Endodermal cell (in vitro differentiated cells): ENCODE results near the gene DOHH. TPM values are rescaled to one million over a fixed set of nuclear protein-coding genes. Genes with fewer than 3 reads are reported as not detected.

ENCODE experiments used
- DNase-seq: peaks from one replicate; pipeline ENCODE4 v3.0.0-alpha.2; 2017
- H3K27ac ChIP-seq: 2 replicates; pipeline ENCODE4 v1.5.1; 2013; ENCODE audit warnings: mild to moderate bottlenecking, low read depth, low read length, moderate library complexity
- H3K27me3 ChIP-seq: 2 replicates; pipeline ENCODE4 v1.6.1; 2013; ENCODE audit warnings: mild to moderate bottlenecking, low read length, moderate library complexity; ENCODE audit not compliant: insufficient read depth, control insufficient read depth, poor library complexity, severe bottlenecking
- H3K36me3 ChIP-seq: 2 replicates; pipeline ENCODE4 v1.7.0; 2013; ENCODE audit warnings: mild to moderate bottlenecking, low read length, moderate library complexity; ENCODE audit not compliant: control insufficient read depth, insufficient read depth
- H3K4me1 ChIP-seq: one replicate; pipeline ENCODE4 v1.7.0; 2013; ENCODE audit warnings: low read length; ENCODE audit not compliant: control insufficient read depth, insufficient read depth
- H3K4me3 ChIP-seq: 2 replicates; pipeline ENCODE4 v1.5.1; 2013; ENCODE audit warnings: mild to moderate bottlenecking, low read length, moderate library complexity
- H3K9ac ChIP-seq: 2 replicates; pipeline ENCODE4 v1.6.1; 2013; ENCODE audit warnings: mild to moderate bottlenecking, low read length, moderate library complexity; ENCODE audit not compliant: poor library complexity, severe bottlenecking; ENCODE audit errors: extremely low read depth
- H3K9me3 ChIP-seq: 2 replicates; pipeline ENCODE4 v1.6.1; 2013; ENCODE audit warnings: mild to moderate bottlenecking, low read length, moderate library complexity; ENCODE audit not compliant: control insufficient read depth
- H3K27ac Mint-ChIP-seq: 2 replicates; pipeline ENCODE4 v1.8.0; 2020; ENCODE audit warnings: mixed read lengths
- H3K27me3 Mint-ChIP-seq: 2 replicates; pipeline ENCODE4 v1.8.0; 2021; ENCODE audit warnings: mild to moderate bottlenecking, mixed read lengths; ENCODE audit not compliant: insufficient read depth
- H3K36me3 Mint-ChIP-seq: 2 replicates; pipeline ENCODE4 v1.8.0; 2020; ENCODE audit warnings: low read depth, mixed read lengths
- H3K4me1 Mint-ChIP-seq: 2 replicates; pipeline ENCODE4 v1.8.0; 2020; ENCODE audit warnings: mixed read lengths
- H3K4me3 Mint-ChIP-seq: 2 replicates; pipeline ENCODE4 v1.8.0; 2020; ENCODE audit warnings: mild to moderate bottlenecking, moderate library complexity, mixed read lengths
- H3K9me3 Mint-ChIP-seq: 2 replicates; pipeline ENCODE4 v1.8.0; 2020; ENCODE audit warnings: mild to moderate bottlenecking, mixed read lengths
- CTCF ChIP-seq: fragments of 200-600 bp; sonication (generic); conservative IDR thresholded peaks from 2 replicates; pipeline ENCODE4 v1.5.0; 2021; ENCODE audit warnings: antibody characterized with exemption, mild to moderate bottlenecking
- WGBS, 2 experiments: methylation state at CpG; one replicate each; pipeline versions ENCODE4 v1.1.5 to v1.1.7; 2013; ENCODE audit warnings: missing lambda C conversion rate in 2 of 2, mixed read lengths in 1 of 2; ENCODE audit not compliant: insufficient coverage in 1 of 2, insufficient read length in 1 of 2; 5-methylcytosine and 5-hydroxymethylcytosine counted together
- total RNA-seq, 2 donors: library from RNA; stranded (reverse); fragmentation: NEBNext Ultra II Directional in 1 of 2; extraction: Animal tissue kit (Norgen Biotek cat#: 25700) in 1 of 2; gene quantifications; 2 replicates in 1 of 2; 3 replicates in 1 of 2; pipeline ENCODE4 v1.2.1, GENCODE V29; 2021

DOHH gene
- total RNA-seq, 2 donors from 2014 or later: 13.4 to 14.3 TPM

DNA sequence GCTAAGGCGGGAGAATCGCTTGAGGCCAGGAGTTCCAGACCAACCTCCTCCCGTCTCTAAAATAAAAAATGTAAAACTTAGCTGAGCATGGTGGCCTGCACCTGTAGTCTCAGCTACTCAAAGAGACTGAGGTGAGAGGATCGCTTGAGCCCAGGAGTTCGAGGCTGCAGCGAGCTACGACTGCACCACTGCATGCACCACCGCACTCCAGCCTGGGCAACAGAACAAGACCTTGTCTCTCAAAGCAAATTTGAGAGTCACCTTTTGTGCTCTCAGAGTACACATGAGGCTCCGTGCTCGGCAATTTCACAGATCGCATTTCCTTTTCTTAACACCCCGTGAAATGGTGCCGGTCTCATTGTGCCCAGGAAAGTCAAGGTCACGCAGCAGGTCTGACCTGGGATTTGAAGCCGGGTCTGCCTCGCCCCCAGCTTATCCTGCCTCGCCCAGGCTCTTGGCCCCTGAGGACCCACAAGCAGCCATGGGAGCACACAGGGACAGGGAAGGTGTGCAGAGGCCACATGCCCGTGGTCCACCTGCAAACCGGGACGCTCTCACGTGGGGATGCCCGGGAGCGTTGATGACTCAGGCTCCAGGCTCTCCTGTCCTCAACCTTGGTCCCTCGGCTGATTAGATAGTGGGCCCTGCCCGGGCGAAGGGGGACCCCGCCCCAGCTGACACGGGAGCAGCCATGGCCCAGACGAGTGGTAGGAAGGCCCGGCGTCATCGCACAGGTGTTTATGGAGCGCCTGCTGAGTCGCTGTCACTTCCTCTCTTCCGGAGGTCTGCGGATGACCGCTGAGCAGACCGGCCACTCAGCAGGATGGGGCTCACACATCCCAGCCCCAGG, 19.0 kb downstream of the DOHH start:
- H3K36me3 ChIP-seq: no peaks in the 10 kb centered on the region
- Mint-ChIP-seq H3K4me1 (peaks cover 11% of the 10 kb centered on the region), H3K9me3 (no peaks in the 10 kb centered on the region), H3K36me3 (no peaks in the 10 kb centered on the region), H3K27me3 (peaks cover 3% of the 10 kb centered on the region), H3K4me3 (no peak overlapping the region), H3K27ac (no peak overlapping the region)
- H3K27me3 ChIP-seq: no peaks in the 10 kb centered on the region
- no peak overlapping the region for H3K9ac ChIP-seq
- H3K4me1 ChIP-seq: no peaks in the 10 kb centered on the region
- no peak for TF ChIP-seq CTCF
- DNase-seq: peak; percentile 86
- no peak overlapping the region for H3K27ac ChIP-seq
- 70 to 72% methylated on average over 32 to 38 of the region's 38 CpGs for WGBS, 2 experiments
- no peak overlapping the region for H3K4me3 ChIP-seq
- no peaks in the 10 kb centered on the region for H3K9me3 ChIP-seq

DNA sequence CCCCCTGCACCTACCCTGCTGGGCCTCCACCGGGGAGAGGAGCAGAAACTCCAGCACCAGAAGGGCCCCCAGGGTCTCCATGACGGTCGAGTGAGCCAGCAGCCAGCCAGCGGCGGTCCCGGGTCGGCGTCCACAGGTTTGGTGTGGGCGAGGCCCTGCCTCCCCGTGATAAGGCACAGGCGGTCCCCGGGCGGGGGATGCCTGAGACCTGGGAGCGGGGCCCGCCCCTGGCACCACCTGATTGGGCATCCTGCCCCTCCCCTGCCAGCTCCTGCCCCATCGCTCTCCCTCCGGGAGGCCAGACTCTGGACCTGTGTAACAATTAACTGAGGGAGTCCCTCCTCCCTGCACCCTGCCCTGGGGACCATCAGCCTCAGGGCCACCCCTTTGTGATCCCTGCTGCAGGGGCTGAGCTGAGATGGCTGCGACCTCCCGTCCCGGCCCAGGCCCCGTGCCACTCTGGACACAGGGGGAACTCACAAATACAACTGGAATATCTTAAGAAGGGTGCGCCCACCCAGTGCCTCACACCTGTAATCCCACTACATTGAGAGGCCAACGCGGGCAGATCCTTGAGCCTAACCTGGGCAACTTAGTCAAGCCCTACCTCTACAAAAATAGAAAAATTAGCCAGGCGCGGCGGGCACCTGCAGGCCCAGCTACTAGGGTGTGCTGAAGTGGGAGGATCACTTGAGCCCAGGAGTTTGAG, 19.9 kb downstream of the DOHH start, which contains the start of gene SMIM24:
Gene SMIM24 (minus strand): TSS at position 143 of the 709 bp plus-strand sequence. CDS start 62 bp downstream, at position 81.
- no peak for TF ChIP-seq CTCF
- no peak within 1 kb of the TSS for H3K27ac Mint-ChIP-seq

GRCh38 chr19:3479834-3480215, 20.6 kb downstream of the DOHH start:
- Histone ChIP-seq H3K36me3 (no peaks in the 10 kb centered on the region), H3K9ac (no peak overlapping the region), H3K9me3 (no peaks in the 10 kb centered on the region), H3K4me1 (no peaks in the 10 kb centered on the region), H3K4me3 (no peak overlapping the region), H3K27ac (no peak overlapping the region), H3K27me3 (peaks cover 11% of the 10 kb centered on the region)
- 85 to 87% methylated on average over 3 to 9 of the region's 9 CpGs for WGBS, 2 experiments
- no peak for TF ChIP-seq CTCF
- H3K9me3 Mint-ChIP-seq: no peaks in the 10 kb centered on the region
- peaks cover 3% of the 10 kb centered on the region for H3K27me3 Mint-ChIP-seq
- H3K27ac Mint-ChIP-seq: no peak overlapping the region
- H3K4me1 Mint-ChIP-seq: peaks cover 11% of the 10 kb centered on the region
- DNase-seq: peak; percentile 76
- no peaks in the 10 kb centered on the region for H3K36me3 Mint-ChIP-seq
- H3K4me3 Mint-ChIP-seq: no peak overlapping the region

More for the DNA sequence above, 19.9 kb downstream of the DOHH start, which contains the start of gene SMIM24:
- Mint-ChIP-seq H3K27me3 (peaks cover 3% of the 10 kb centered on the region), H3K4me1 (peaks cover 11% of the 10 kb centered on the region), H3K4me3 (no peak within 1 kb of the TSS), H3K9me3 (no peaks in the 10 kb centered on the region), H3K36me3 (no peaks in the 10 kb centered on the region)
- 85 to 96% methylated on average over 8 to 27 of the region's 27 CpGs for WGBS, 2 experiments
- H3K27ac ChIP-seq: no peak within 1 kb of the TSS
- H3K27me3 ChIP-seq: peaks cover 5% of the 10 kb centered on the region
- H3K36me3 ChIP-seq: no peaks in the 10 kb centered on the region
- no peaks in the 10 kb centered on the region for H3K4me1 ChIP-seq
- no peak within 1 kb of the TSS for H3K9ac ChIP-seq
- DNase-seq: peak; percentile 59
- no peak within 1 kb of the TSS for H3K4me3 ChIP-seq
- no peaks in the 10 kb centered on the region for H3K9me3 ChIP-seq
